GM12864 (cell line): Measurements from ENCODE around the gene SOBP.

Experiments used
- DNase-seq: peaks from one replicate; pipeline ENCODE4 v3.0.0-alpha.2; 2011; ENCODE audit warnings: low read depth
- H3K4me3 ChIP-seq: 2 replicates; pipeline ENCODE4 v1.5.1; 2011; ENCODE audit warnings: mild to moderate bottlenecking, low read depth, low read length, control low read depth
- TF ChIP-seq, protein P1 (sequence below): IDR thresholded peaks from 2 replicates; pipeline ENCODE4 v1.5.1; 2011; ENCODE audit warnings: low read depth, mild to moderate bottlenecking, moderate library complexity, low read length, control low read depth, inconsistent platforms; ENCODE audit errors: missing control alignments

Gene SOBP

DNA sequence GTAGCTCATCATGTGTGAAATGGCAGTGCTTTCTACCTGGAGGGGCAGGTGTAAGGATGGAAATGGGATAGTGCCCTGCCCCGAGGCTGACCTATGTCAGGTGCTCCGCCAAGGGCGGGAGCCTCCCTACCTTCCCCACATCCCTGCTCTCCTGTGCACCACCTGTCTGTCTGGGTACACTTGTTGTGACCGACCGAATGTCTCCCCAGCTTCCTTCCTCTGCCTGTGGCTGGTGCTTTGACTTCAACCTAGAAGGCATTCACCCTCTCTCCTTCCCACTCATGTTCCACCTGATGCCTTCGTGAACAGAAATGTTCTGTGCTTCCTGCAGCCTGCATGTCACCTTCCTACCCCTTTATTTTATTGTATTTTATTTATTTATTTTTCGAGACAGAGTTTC lies 219.4 kb downstream of the SOBP start:
- DNase-seq: no peak
- TF ChIP-seq, protein P1, sequence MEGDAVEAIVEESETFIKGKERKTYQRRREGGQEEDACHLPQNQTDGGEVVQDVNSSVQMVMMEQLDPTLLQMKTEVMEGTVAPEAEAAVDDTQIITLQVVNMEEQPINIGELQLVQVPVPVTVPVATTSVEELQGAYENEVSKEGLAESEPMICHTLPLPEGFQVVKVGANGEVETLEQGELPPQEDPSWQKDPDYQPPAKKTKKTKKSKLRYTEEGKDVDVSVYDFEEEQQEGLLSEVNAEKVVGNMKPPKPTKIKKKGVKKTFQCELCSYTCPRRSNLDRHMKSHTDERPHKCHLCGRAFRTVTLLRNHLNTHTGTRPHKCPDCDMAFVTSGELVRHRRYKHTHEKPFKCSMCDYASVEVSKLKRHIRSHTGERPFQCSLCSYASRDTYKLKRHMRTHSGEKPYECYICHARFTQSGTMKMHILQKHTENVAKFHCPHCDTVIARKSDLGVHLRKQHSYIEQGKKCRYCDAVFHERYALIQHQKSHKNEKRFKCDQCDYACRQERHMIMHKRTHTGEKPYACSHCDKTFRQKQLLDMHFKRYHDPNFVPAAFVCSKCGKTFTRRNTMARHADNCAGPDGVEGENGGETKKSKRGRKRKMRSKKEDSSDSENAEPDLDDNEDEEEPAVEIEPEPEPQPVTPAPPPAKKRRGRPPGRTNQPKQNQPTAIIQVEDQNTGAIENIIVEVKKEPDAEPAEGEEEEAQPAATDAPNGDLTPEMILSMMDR: no peak

More for the DNA sequence above, 219.4 kb downstream of the SOBP start:
- no peak overlapping the region for H3K4me3 ChIP-seq
